IMR-90 (cell line): ENCODE results near the gene OR5B3.

Source experiments
- BHLHE40 ChIP-seq: fragments of 150-350 bp; IDR thresholded peaks from 2 replicates; pipeline ENCODE4 v1.6.1; 2016; ENCODE audit warnings: mild to moderate bottlenecking, low read depth, low read length
- CEBPB ChIP-seq: IDR thresholded peaks from 2 replicates; pipeline ENCODE4 v1.6.1; 2012; ENCODE audit warnings: low read depth, low read length, improper control_type of control experiment
- CTCF ChIP-seq: conservative IDR thresholded peaks from 2 replicates; pipeline ENCODE4 v1.5.1; 2012; ENCODE audit warnings: mild to moderate bottlenecking, low read depth, low read length, improper control_type of control experiment
- FOS ChIP-seq: fragments of 150-350 bp; IDR thresholded peaks from 2 replicates; pipeline ENCODE4 v1.6.1; 2016; ENCODE audit warnings: low read depth, low read length
- POLR2A ChIP-seq: IDR thresholded peaks from 2 replicates; pipeline ENCODE4 v1.6.1; 2012; ENCODE audit warnings: mild to moderate bottlenecking, low read depth, low read length
- RFX5 ChIP-seq: IDR thresholded peaks from 2 replicates; pipeline ENCODE4 v1.8.0; 2012; ENCODE audit warnings: low read depth, mild to moderate bottlenecking, low read length, moderate library complexity

- TF ChIP-seq CTCF (no peak), CEBPB (no peak), POLR2A (no peak), RFX5 (no peak), BHLHE40 (no peak), FOS (no peak)
Measured at GRCh38 chr11:58442136-58442535, 35.5 kb upstream of the OR5B3 start, which contains the start of gene OR5B12.
